HUES64 (cell line): Measurements from ENCODE around the gene RAX2.

Experiments
- H3K27ac ChIP-seq: 2 replicates; pipeline ENCODE4 v1.7.0; 2013; ENCODE audit warnings: low read depth, low read length, inconsistent platforms
- H3K27me3 ChIP-seq: 2 replicates; pipeline ENCODE4 v1.6.1; 2013; ENCODE audit warnings: mild to moderate bottlenecking, low read length; ENCODE audit not compliant: insufficient read depth
- H3K36me3 ChIP-seq: 2 replicates; pipeline ENCODE4 v1.6.1; 2013; ENCODE audit warnings: mild to moderate bottlenecking, low read length; ENCODE audit not compliant: insufficient read depth
- H3K4me1 ChIP-seq: 2 replicates; pipeline ENCODE4 v1.6.1; 2013; ENCODE audit warnings: mild to moderate bottlenecking, low read length, moderate library complexity; ENCODE audit not compliant: insufficient read depth
- H3K4me3 ChIP-seq: 2 replicates; pipeline ENCODE4 v1.5.1; 2013; ENCODE audit warnings: mild to moderate bottlenecking, low read length, moderate library complexity
- H3K9ac ChIP-seq: 2 replicates; pipeline ENCODE4 v1.6.1; 2013; ENCODE audit warnings: mild to moderate bottlenecking, low read depth, low read length
- H3K9me3 ChIP-seq: 2 replicates; pipeline ENCODE4 v1.6.1; 2013; ENCODE audit warnings: low read depth, low read length; ENCODE audit not compliant: insufficient read depth
- WGBS: fragments of 150-250, 120-280 bp; methylation state at CpG from one replicate; pipeline ENCODE4 v1.1.7; 2013; ENCODE audit warnings: missing lambda C conversion rate; 5-methylcytosine and 5-hydroxymethylcytosine counted together

RAX2 gene

DNA sequence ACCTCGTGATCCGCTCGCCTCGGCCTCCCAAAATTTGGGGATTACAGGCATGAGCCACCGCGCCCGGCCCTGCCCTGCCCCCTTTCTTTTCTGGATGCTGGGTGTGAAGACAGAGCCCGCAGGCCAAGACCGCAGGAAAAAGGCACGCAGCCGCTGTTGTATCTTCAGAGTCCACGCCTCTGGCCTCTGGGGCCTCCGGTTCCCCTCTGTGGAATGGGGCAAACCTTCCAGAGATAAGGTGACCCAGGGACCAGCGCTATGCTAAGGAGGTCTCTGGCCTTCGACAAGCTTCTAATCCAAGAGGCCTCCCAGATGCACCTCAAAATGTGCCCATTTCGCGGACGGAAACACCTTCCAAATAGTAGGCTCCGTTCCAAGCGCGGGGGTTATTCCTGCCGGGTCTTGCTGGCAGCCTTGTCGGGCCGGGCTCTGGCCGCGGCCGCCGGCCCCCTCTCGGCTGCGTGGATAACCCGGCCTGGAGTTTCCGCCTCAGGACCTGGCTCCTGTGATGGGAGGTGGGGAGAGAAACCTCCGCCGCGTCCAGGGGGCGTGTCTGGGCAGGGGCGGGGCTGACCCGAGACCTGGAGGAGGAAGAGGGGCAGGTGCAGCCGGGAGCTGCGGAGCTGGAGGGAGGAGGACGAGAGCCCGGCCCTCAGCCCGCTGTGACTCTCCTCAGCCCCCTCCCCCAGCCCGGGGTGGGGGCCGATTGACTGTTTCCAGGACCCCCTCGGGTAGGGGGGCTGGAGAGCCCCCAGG, 50.7 kb downstream of the RAX2 start:
- peaks cover 4% of the 10 kb centered on the region; the same call in 1 of the 2 replicates for H3K27me3 ChIP-seq
- WGBS, result 26% methylated on average over 45 of the region's 46 CpGs
- H3K4me1 ChIP-seq, result no peaks in the 10 kb centered on the region
- no peak overlapping the region for H3K9ac ChIP-seq
- H3K27ac ChIP-seq, result no peak overlapping the region
- H3K36me3 ChIP-seq, result no peaks in the 10 kb centered on the region
- peak overlapping the region; percentile 71 for H3K4me3 ChIP-seq
- no peaks in the 10 kb centered on the region for H3K9me3 ChIP-seq

DNA sequence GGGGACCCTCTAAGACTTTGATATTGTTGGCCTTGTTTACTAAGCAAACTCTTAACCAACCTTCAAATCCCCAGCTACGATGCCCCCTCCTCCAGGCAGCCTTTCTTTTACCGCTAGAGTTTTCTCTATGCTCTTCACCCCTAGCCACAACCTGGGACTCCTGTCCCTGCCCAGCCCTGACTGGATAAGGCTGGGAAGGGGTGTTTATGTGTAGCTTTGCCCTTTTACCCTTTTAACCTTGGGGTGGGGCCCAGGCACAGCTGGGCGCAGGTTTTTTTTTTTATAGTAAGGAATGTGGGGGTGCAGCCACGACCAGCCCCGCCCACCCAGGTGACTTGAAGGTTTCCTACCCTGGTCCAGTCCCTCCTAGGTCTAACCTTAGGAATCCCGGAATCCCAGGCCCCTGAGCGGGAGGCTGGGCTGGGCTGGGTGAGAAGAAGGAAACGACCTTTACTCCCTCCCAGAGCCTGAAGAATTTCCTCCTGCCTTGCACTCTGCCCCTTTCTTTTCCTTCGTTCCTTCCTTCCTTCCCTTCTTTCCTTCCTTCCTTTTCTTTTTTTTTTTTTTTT, 51.6 kb downstream of the RAX2 start:
- Histone ChIP-seq H3K36me3 (no peaks in the 10 kb centered on the region), H3K27me3 (peaks cover 4% of the 10 kb centered on the region; the same call in 1 of the 2 replicates), H3K4me3 (no peak overlapping the region), H3K9ac (no peak overlapping the region), H3K9me3 (no peaks in the 10 kb centered on the region), H3K4me1 (no peaks in the 10 kb centered on the region), H3K27ac (no peak overlapping the region)
- WGBS, result 33% methylated on average over 8 of the region's 9 CpGs

DNA sequence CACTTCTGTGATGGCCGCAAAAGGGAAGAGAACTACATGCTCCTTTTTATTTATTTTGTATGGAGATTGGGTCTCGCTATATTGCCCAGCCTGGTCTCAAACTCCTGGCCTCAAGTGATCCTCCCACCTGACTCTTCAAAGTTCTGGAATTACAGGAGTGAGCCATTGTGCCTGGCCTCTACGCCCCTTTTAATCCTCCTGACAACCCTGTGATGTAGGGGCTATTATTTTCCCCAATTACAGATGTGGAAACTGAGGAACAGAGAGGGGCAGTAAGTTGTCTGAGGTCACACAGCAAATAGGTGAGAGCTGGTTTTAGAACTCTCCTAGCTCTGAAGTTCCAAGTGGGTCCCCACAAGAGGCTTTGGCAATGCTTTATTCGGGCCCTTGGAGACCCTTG, 52.2 kb downstream of the RAX2 start:
- Histone ChIP-seq H3K27ac (no peak overlapping the region), H3K4me1 (no peaks in the 10 kb centered on the region), H3K9me3 (no peaks in the 10 kb centered on the region), H3K4me3 (no peak overlapping the region), H3K9ac (no peak overlapping the region), H3K36me3 (no peaks in the 10 kb centered on the region), H3K27me3 (peaks cover 4% of the 10 kb centered on the region; the same call in 1 of the 2 replicates)
- WGBS, result 95% methylated on average over 4 of the region's 4 CpGs
